Kidney (tissue), 14 donors: ENCODE measurements around the gene ATP6V1G1. TPM values are rescaled to one million over a fixed set of nuclear protein-coding genes. Genes with fewer than 3 reads are reported as not detected.

Experiments used
- DNase-seq, 5 donors: peaks; one replicate each; pipeline ENCODE4 v3.0.0-alpha.2; 2013 to 2020
- FAIRE-seq: peaks from 2 replicates; lab custom pipeline; 2012; peaks lifted over from hg19 to GRCh38; lab: Jason Lieb, UNC
- H3K27ac ChIP-seq, 2 donors: one replicate each; pipeline ENCODE4 v1.7.0; 2013; ENCODE audit warnings: low read depth in 2 of 2, low read length in 2 of 2, inconsistent platforms in 1 of 2
- H3K27me3 ChIP-seq: one replicate; pipeline ENCODE4 v1.7.1; 2013; ENCODE audit warnings: low read length, inconsistent platforms; ENCODE audit not compliant: control insufficient read depth, insufficient read depth
- H3K36me3 ChIP-seq, 3 donors: one replicate each; pipeline versions ENCODE4 v1.7.0 to v1.7.1; 2013; ENCODE audit warnings: low read length in 3 of 3, control low read depth in 1 of 3, inconsistent platforms in 1 of 3; ENCODE audit not compliant: insufficient read depth in 3 of 3, control insufficient read depth in 2 of 3
- H3K4me1 ChIP-seq, 3 donors: one replicate each; pipeline versions ENCODE4 v1.7.0 to v1.7.1; 2013; ENCODE audit warnings: low read length in 3 of 3, inconsistent platforms in 1 of 3, low read depth in 1 of 3; ENCODE audit not compliant: control insufficient read depth in 2 of 3, insufficient read depth in 2 of 3
- H3K4me3 ChIP-seq, 3 donors: one replicate each; pipeline versions ENCODE4 v1.7.0 to v1.8.1; 2013; ENCODE audit warnings: low read length in 3 of 3, control low read depth in 1 of 3, inconsistent platforms in 1 of 3
- H3K9ac ChIP-seq, 3 donors: one replicate each; pipeline versions ENCODE4 v1.7.0 to v1.7.1; 2013; ENCODE audit warnings: low read length in 3 of 3, control low read depth in 1 of 3, inconsistent platforms in 1 of 3
- H3K9me3 ChIP-seq, 3 donors: one replicate each; pipeline versions ENCODE4 v1.7.0 to v1.7.1; 2013; ENCODE audit warnings: low read length in 3 of 3, control low read depth in 1 of 3, inconsistent platforms in 1 of 3; ENCODE audit not compliant: control insufficient read depth in 2 of 3, insufficient read depth in 1 of 3
- intact Hi-C: fragments of 100-400 bp; cut with DNase I; formaldehyde crosslinking; loops from one replicate; pipeline ENCODE4 v1.11.1; 2022
- polyA plus RNA-seq: library from polyadenylated mRNA; stranded (reverse); fragments of 350-450 nt; fragmentation: Illumina TruSeq; extraction: RNeasy Lipid Tissue Mini Kit (QIAGEN cat#74804); gene quantifications from one replicate; pipeline ENCODE4 v1.2.3, GENCODE V29; 2014; ENCODE audit warnings: low read depth, low replicate concordance; ENCODE audit not compliant: insufficient read depth
- total RNA-seq: library from RNA; stranded (reverse); fragmentation: NEBNext Ultra II Directional; extraction: Animal tissue kit (Norgen Biotek cat#: 25700); gene quantifications from one replicate; pipeline ENCODE4 v1.2.1, GENCODE V29; 2021
- TF ChIP-seq, protein P1 (sequence below): IDR thresholded peaks from 3 replicates; pipeline ENCODE4 v1.5.1; 2012; ENCODE audit warnings: mild to moderate bottlenecking, moderate library complexity, borderline replicate concordance; ENCODE audit not compliant: insufficient read depth; ENCODE audit errors: extremely low read depth
- donor health status: control.
- donor health status: control.
- donor health status: control.
- donor health status: control.
- donor health status: control.
- donor health status: DM: yes; HTN: yes; CAD: no.
- donor health status: Normal renal cell carcinoma (clear cell type).

ATP6V1G1 gene
- total and polyA plus RNA-seq, 2 donors from 2014 or later: 103 to 215 TPM

DNA sequence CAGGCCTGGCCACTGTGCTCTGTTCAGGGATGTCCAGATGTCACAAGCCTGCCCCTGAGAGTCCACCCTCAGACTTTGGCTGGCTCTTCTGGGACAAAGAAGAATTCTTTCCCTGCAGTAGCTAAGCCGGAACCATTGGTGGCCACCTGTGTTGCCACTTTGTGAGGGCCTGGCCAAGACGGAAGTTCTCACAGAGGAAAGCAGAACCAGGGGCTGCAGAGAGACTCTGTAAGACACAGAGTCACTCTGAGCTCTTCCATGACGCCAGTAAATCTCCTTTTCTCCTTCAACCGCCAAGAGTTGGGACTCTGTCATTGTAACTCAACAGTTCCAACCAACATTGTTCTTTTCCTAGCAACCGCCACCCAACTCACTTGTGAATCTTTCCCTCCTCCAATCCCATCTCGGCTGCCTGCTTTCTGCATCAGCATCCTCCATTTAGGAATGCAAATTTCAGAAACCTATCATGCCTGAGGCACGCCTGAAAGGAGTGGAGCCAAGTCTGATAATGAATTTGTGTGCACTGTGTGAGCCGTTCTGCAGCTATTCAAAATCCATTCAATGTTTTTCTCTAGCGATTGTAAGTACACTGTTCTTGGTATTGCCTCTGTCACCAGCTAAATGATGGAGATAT lies 37.8 kb upstream of the ATP6V1G1 start:
- H3K4me3 ChIP-seq: no peak overlapping the region
- H3K27ac ChIP-seq: no peak overlapping the region
- no peak overlapping the region for H3K9ac ChIP-seq
- FAIRE-seq (no peak), DNase-seq (no peak)
- TF ChIP-seq, protein P1, sequence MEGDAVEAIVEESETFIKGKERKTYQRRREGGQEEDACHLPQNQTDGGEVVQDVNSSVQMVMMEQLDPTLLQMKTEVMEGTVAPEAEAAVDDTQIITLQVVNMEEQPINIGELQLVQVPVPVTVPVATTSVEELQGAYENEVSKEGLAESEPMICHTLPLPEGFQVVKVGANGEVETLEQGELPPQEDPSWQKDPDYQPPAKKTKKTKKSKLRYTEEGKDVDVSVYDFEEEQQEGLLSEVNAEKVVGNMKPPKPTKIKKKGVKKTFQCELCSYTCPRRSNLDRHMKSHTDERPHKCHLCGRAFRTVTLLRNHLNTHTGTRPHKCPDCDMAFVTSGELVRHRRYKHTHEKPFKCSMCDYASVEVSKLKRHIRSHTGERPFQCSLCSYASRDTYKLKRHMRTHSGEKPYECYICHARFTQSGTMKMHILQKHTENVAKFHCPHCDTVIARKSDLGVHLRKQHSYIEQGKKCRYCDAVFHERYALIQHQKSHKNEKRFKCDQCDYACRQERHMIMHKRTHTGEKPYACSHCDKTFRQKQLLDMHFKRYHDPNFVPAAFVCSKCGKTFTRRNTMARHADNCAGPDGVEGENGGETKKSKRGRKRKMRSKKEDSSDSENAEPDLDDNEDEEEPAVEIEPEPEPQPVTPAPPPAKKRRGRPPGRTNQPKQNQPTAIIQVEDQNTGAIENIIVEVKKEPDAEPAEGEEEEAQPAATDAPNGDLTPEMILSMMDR: no peak
- intact Hi-C loops: no loop called here
- no peaks in the 10 kb centered on the region for H3K27me3 ChIP-seq
- no peaks in the 10 kb centered on the region for H3K4me1 ChIP-seq
- no peaks in the 10 kb centered on the region for H3K36me3 ChIP-seq
- H3K9me3 ChIP-seq: no peaks in the 10 kb centered on the region

DNA sequence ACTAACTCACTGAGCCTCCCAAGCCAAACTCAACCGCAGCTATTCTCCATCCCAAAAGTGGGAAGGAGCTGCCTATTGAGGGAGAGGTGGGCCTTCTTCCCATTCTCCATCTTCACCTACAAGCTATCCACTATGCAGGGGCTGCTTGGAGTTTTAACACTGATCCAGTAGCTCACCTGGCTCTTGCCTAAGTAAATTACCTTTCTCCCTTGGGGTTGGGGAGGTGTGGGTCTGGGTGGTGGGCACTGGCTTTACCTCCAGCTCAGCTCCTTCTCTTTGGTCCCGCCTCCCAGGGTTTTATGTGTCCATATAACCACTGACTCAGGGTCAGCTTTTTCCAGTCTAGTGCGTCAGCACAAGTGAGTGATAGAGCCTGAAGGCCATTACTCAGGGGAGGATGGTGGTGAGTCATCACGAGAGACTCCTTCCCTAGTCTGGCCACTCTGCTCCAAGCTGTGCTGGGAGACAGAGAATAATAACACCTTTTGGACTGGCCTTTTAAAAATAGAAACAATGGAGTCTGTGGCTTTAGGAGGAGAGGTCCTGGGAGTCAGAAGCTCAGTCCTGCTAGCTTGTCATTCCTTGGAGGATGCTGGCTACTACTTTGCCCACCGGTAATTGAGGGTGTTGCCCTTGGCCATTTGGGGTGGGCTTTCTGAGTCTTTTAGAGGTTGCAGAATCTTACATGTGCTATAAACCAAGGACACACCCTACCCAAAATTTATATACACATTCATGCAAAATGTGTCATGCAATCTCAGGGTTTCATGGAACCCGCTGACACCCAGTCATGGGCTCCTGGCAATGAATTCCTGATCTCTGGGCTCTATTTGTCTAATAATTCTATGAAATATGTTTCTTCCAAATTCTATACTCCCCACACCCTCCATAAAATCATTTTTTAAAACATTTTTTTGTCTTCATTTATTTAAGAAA lies 35.6 kb upstream of the ATP6V1G1 start:
- Histone ChIP-seq H3K9ac (no peak overlapping the region), H3K27ac (no peak overlapping the region), H3K36me3 (no peaks in the 10 kb centered on the region), H3K9me3 (no peaks in the 10 kb centered on the region), H3K4me1 (no peaks in the 10 kb centered on the region), H3K27me3 (no peaks in the 10 kb centered on the region), H3K4me3 (no peak overlapping the region)
- intact Hi-C loops: no loop called here
- TF ChIP-seq, protein P1: no peak
- FAIRE-seq (no peak), DNase-seq (peak; percentile 43 to 80 (median 75))

DNA sequence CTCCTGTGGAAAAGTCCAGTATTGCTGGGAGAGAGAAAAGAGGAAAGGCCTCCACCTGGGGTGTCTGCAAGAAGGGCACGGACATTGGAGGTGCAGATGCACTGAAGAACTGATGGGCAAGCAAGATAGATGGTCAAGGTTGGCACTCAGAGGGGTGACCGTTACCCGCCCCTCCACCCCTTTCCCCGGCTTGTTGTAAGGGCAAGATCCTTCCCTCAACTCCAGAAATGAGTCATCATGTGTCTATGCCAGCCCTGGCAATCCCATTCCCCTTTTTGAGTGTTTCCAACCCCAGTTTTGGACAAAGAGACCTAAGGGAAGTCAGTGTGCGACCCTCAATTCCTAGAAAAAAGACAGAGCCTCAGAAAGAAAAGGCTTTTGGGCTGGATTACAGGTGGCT lies 34.9 kb upstream of the ATP6V1G1 start:
- Histone ChIP-seq H3K27ac (no peak overlapping the region), H3K4me1 (no peaks in the 10 kb centered on the region), H3K9ac (no peak overlapping the region), H3K27me3 (no peaks in the 10 kb centered on the region), H3K9me3 (no peaks in the 10 kb centered on the region), H3K4me3 (no peak overlapping the region), H3K36me3 (no peaks in the 10 kb centered on the region)
- intact Hi-C loops: no loop called here
- FAIRE-seq (no peak), DNase-seq (no peak)
- TF ChIP-seq, protein P1: no peak
